Activated CD4-positive, alpha-beta memory T cell treated with anti-CD3 and anti-CD28 coated beads, Interleukin-2, amount 10 ng/mL, durations not matched to agents 7 days and 5 days (primary cell): Measurements from ENCODE around the gene IL12A. TPM values are rescaled to one million over a fixed set of nuclear protein-coding genes. Genes with fewer than 3 reads are reported as not detected.
A peak's percentile ranks its signal among the peaks of the same experiment; 100 is the strongest.

Experiments
- CTCF ChIA-PET: fragments of 350-600 bp; sonication (Branson Sonifier 250); formaldehyde crosslinking; loops from one replicate; lab custom pipeline; 2021; ENCODE audit warnings: antibody characterized with exemption, inconsistent platforms; lab: Charles Lee
- POLR2A ChIA-PET: fragments of 350-600 bp; sonication (Branson Sonifier 250); formaldehyde crosslinking; loops from one replicate; lab custom pipeline; 2021; ENCODE audit warnings: antibody characterized with exemption; lab: Charles Lee
- DNase-seq: peaks from one replicate; pipeline ENCODE4 v3.0.0-alpha.2; 2020
- H3K27ac Mint-ChIP-seq: one replicate; pipeline ENCODE4 v1.8.0; 2021; ENCODE audit warnings: mild to moderate bottlenecking, mixed read lengths
- H3K27me3 Mint-ChIP-seq: one replicate; pipeline ENCODE4 v1.8.0; 2021; ENCODE audit warnings: mixed read lengths
- H3K36me3 Mint-ChIP-seq: one replicate; pipeline ENCODE4 v1.8.0; 2021; ENCODE audit warnings: low read depth, mixed read lengths
- H3K4me1 Mint-ChIP-seq: one replicate; pipeline ENCODE4 v1.8.0; 2021; ENCODE audit warnings: mixed read lengths
- H3K4me3 Mint-ChIP-seq: one replicate; pipeline ENCODE4 v1.8.0; 2021; ENCODE audit warnings: mild to moderate bottlenecking, mixed read lengths
- H3K9me3 Mint-ChIP-seq: one replicate; pipeline ENCODE4 v1.8.0; 2021; ENCODE audit warnings: mixed read lengths
- total RNA-seq, 2 experiments: library from RNA; stranded (reverse); gene quantifications; one replicate each; pipeline ENCODE4 v1.2.3, GENCODE V29; 2021

IL12A gene
- total RNA-seq, 2 experiments from 2014 or later: 0.55 to 1.4 TPM

GRCh38 chr3:160016972-160017371 is 28.3 kb downstream of the IL12A start:
- no peak overlapping the region for H3K4me3 Mint-ChIP-seq
- ChIA-PET CTCF (interaction anchor here (0.5 to 3.0 kb wide), 3 partner anchors 12 to 16 kb away, joined by 5 to 7 read pairs (median 5); no protein-coding TSS in a partner anchor), POLR2A (interaction anchor here (1.5 kb wide), 1 partner anchor 10 kb away, joined by 9 read pairs; no protein-coding TSS in a partner anchor)
- no peak for DNase-seq
- H3K4me1 Mint-ChIP-seq: peaks cover 34% of the 10 kb centered on the region
- no peaks in the 10 kb centered on the region for H3K9me3 Mint-ChIP-seq
- H3K27me3 Mint-ChIP-seq: no peaks in the 10 kb centered on the region
- H3K36me3 Mint-ChIP-seq: no peaks in the 10 kb centered on the region
- H3K27ac Mint-ChIP-seq: no peak overlapping the region

DNA sequence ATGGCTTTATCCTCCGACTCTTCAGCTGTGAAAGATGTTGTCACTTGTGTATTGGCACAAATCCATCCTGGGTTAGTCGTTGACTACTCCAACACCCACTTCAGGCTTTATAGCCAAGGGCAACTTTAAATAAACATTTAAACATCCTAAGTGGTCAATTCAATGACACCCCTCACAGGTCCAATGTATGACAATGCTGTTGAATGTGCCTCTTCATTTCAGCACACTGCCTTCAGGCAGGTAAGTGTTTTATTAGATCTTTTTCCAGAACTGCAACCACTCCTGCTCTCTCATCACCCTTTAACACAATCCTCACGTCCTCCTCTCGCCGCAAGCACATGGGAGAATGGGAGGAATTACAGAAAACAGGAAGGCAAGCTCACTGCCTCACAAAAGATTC is 30.3 kb downstream of the IL12A start:
- peaks cover 19% of the 10 kb centered on the region for H3K4me1 Mint-ChIP-seq
- no peaks in the 10 kb centered on the region for H3K9me3 Mint-ChIP-seq
- CTCF ChIA-PET: interaction anchor here (1.0 kb wide), 1 partner anchor 30 kb away, joined by 3 read pairs; the partner anchor contains the start of gene IL12A
- no peak overlapping the region for H3K4me3 Mint-ChIP-seq
- DNase-seq: no peak
- H3K27ac Mint-ChIP-seq: no peak overlapping the region
- H3K36me3 Mint-ChIP-seq: no peaks in the 10 kb centered on the region
- peaks cover 2% of the 10 kb centered on the region for H3K27me3 Mint-ChIP-seq
- POLR2A ChIA-PET: no interaction called here

GRCh38 chr3:160020057-160020711 is 31.5 kb downstream of the IL12A start:
- no peaks in the 10 kb centered on the region for H3K9me3 Mint-ChIP-seq
- H3K4me3 Mint-ChIP-seq: no peak overlapping the region
- H3K27me3 Mint-ChIP-seq: peaks cover 2% of the 10 kb centered on the region
- no peak for DNase-seq
- no peak overlapping the region for H3K27ac Mint-ChIP-seq
- CTCF ChIA-PET: no interaction called here
- peaks cover 12% of the 10 kb centered on the region for H3K4me1 Mint-ChIP-seq
- no peaks in the 10 kb centered on the region for H3K36me3 Mint-ChIP-seq
- POLR2A ChIA-PET: no interaction called here

GRCh38 chr3:160022068-160022467 is 33.4 kb downstream of the IL12A start:
- CTCF ChIA-PET: interaction anchor here (1.9 kb wide), 1 partner anchor 11 kb away, joined by 5 read pairs; no protein-coding TSS in a partner anchor
- Mint-ChIP-seq H3K27me3 (peaks cover 2% of the 10 kb centered on the region), H3K4me1 (peaks cover 20% of the 10 kb centered on the region), H3K36me3 (peaks cover 3% of the 10 kb centered on the region), H3K4me3 (no peak overlapping the region), H3K9me3 (no peaks in the 10 kb centered on the region), H3K27ac (no peak overlapping the region)
- no peak for DNase-seq
- POLR2A ChIA-PET: no interaction called here

DNA sequence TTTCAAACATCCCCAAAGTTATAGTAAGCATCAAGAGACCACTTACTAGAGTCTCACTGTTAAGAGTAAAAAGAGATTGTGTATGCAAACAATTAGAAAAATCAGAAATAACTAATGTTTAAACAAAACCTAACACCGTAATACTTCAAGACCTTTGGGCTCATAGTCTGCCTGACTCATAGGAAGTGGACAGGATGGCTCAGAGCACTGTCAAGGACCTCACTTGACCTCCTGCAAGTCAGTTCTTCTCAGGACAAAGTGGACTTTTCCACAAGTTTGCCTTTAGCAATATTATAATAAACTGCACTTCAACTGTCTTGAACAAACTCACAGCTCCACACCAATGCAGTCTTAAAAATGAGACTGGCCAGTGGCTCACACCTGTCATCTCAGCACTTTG is 34.8 kb downstream of the IL12A start:
- POLR2A ChIA-PET: no interaction called here
- no peak for DNase-seq
- Mint-ChIP-seq H3K27ac (no peak overlapping the region), H3K4me3 (no peak overlapping the region), H3K27me3 (peaks cover 2% of the 10 kb centered on the region), H3K36me3 (peaks cover 6% of the 10 kb centered on the region), H3K9me3 (no peaks in the 10 kb centered on the region), H3K4me1 (peaks cover 32% of the 10 kb centered on the region)
- CTCF ChIA-PET: no interaction called here

- Mint-ChIP-seq H3K36me3 (peaks cover 6% of the 10 kb centered on the region), H3K4me1 (peaks cover 38% of the 10 kb centered on the region), H3K27ac (peak overlapping the region; percentile 89), H3K4me3 (peak overlapping the region; percentile 19), H3K9me3 (no peaks in the 10 kb centered on the region), H3K27me3 (no peaks in the 10 kb centered on the region)
- CTCF ChIA-PET: interaction anchor here (0.6 to 4.9 kb wide), 7 partner anchors 10 to 198 kb away, joined by 3 to 30 read pairs (median 6); partner anchors contain the start of gene IL12A
- DNase-seq: peak; percentile 38
- POLR2A ChIA-PET: interaction anchor here (0.6 to 2.1 kb wide), 8 partner anchors 11 to 1358 kb away, joined by 3 to 20 read pairs (median 9); partner anchors contain the start of genes IFT80, SMC4 and TRIM59
Measured at GRCh38 chr3:160027541-160028195, 39.0 kb downstream of the IL12A start.

GRCh38 chr3:160035757-160036156 is 47.1 kb downstream of the IL12A start:
- Mint-ChIP-seq H3K4me3 (no peak overlapping the region), H3K36me3 (no peaks in the 10 kb centered on the region), H3K27ac (no peak overlapping the region), H3K4me1 (peaks cover 8% of the 10 kb centered on the region), H3K9me3 (no peaks in the 10 kb centered on the region), H3K27me3 (peaks cover 37% of the 10 kb centered on the region)
- ChIA-PET CTCF (interaction anchor here (0.7 to 1.2 kb wide), 2 partner anchors 49 to 600 kb away, joined by 3 read pairs; no protein-coding TSS in a partner anchor), POLR2A (no interaction called here)
- DNase-seq: no peak

GRCh38 chr3:160038862-160039562 is 50.4 kb downstream of the IL12A start:
- ChIA-PET POLR2A (no interaction called here), CTCF (interaction anchor here (0.6 to 0.9 kb wide), 2 partner anchors 22 to 24 kb away, joined by 3 read pairs; no protein-coding TSS in a partner anchor)
- Mint-ChIP-seq H3K4me3 (no peak overlapping the region), H3K36me3 (peaks cover 3% of the 10 kb centered on the region), H3K9me3 (peaks cover 15% of the 10 kb centered on the region), H3K27me3 (peaks cover 51% of the 10 kb centered on the region), H3K27ac (no peak overlapping the region), H3K4me1 (peaks cover 5% of the 10 kb centered on the region)
- no peak for DNase-seq

GRCh38 chr3:160040181-160040580 is 51.5 kb downstream of the IL12A start:
- Mint-ChIP-seq H3K9me3 (peaks cover 17% of the 10 kb centered on the region), H3K4me3 (no peak overlapping the region), H3K36me3 (peaks cover 3% of the 10 kb centered on the region), H3K27ac (no peak overlapping the region), H3K4me1 (peaks cover 5% of the 10 kb centered on the region), H3K27me3 (peaks cover 51% of the 10 kb centered on the region)
- POLR2A ChIA-PET: no interaction called here
- DNase-seq: no peak
- CTCF ChIA-PET: interaction anchor here (0.9 kb wide), 1 partner anchor 21 kb away, joined by 3 read pairs; no protein-coding TSS in a partner anchor

DNA sequence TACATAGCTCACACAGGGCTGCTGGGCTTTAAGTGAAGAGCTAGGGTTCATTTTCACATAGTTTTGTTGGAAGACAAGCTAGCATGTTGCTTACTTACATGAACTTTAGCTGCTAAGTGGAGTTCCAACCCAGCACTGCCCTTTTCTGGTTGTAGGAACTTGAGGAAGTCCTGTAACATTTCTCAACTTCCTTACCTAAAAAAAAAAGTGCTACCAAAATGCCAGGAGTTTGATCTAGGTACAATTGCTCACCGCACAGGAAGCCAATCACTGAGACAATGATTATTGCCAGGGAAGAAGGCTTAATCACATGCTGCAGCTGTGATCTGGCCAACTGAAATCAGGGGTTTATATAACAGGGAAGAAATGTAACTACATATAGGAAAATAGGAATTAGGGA is 52.8 kb downstream of the IL12A start:
- Mint-ChIP-seq H3K36me3 (peaks cover 3% of the 10 kb centered on the region), H3K9me3 (peaks cover 17% of the 10 kb centered on the region), H3K4me1 (peaks cover 5% of the 10 kb centered on the region), H3K4me3 (no peak overlapping the region), H3K27me3 (peaks cover 44% of the 10 kb centered on the region), H3K27ac (no peak overlapping the region)
- ChIA-PET POLR2A (interaction anchor here (0.8 kb wide), 1 partner anchor 10 kb away, joined by 5 read pairs; no protein-coding TSS in a partner anchor), CTCF (interaction anchor here (1.0 kb wide), 1 partner anchor 9 kb away, joined by 4 read pairs; no protein-coding TSS in a partner anchor)
- no peak for DNase-seq

- peaks cover 3% of the 10 kb centered on the region for H3K36me3 Mint-ChIP-seq
- peaks cover 17% of the 10 kb centered on the region for H3K9me3 Mint-ChIP-seq
- H3K4me3 Mint-ChIP-seq: no peak overlapping the region
- H3K27ac Mint-ChIP-seq: no peak overlapping the region
- H3K4me1 Mint-ChIP-seq: peaks cover 2% of the 10 kb centered on the region
- POLR2A ChIA-PET: no interaction called here
- peaks cover 28% of the 10 kb centered on the region for H3K27me3 Mint-ChIP-seq
- DNase-seq: no peak
- CTCF ChIA-PET: interaction anchor here (1.0 to 1.1 kb wide), 2 partner anchors 12 to 55 kb away, joined by 4 read pairs; partner anchors contain the start of gene IL12A
Measured at GRCh38 chr3:160044121-160044520, 55.5 kb downstream of the IL12A start.
